Measurements from ENCODE around the gene WDSUB1.

DNA sequence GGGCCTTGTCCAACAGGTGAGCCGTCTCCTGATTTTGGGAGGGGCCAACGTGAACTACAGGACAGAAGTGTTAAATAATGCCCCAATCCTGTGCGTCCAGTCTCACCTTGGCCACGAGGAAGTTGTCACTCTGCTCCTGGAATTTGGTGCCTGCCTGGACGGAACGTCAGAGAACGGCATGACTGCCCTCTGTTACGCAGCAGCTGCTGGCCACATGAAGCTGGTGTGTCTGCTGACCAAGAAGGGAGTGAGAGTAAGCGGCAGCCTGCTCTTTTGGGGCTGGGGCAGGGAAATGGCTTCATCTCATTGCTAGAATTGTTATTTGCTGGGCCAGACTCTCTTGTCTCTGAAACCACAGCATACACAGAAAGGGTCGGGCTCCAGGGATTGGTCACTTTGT is 92.3 kb downstream of the WDSUB1 start:
- TF ChIP-seq, protein P1, sequence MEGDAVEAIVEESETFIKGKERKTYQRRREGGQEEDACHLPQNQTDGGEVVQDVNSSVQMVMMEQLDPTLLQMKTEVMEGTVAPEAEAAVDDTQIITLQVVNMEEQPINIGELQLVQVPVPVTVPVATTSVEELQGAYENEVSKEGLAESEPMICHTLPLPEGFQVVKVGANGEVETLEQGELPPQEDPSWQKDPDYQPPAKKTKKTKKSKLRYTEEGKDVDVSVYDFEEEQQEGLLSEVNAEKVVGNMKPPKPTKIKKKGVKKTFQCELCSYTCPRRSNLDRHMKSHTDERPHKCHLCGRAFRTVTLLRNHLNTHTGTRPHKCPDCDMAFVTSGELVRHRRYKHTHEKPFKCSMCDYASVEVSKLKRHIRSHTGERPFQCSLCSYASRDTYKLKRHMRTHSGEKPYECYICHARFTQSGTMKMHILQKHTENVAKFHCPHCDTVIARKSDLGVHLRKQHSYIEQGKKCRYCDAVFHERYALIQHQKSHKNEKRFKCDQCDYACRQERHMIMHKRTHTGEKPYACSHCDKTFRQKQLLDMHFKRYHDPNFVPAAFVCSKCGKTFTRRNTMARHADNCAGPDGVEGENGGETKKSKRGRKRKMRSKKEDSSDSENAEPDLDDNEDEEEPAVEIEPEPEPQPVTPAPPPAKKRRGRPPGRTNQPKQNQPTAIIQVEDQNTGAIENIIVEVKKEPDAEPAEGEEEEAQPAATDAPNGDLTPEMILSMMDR (IDR thresholded peaks at IDR 0.05), result no peak
- TF ChIP-seq POLR2A (IDR thresholded peaks at IDR 0.05) (no peak), EP300 (IDR thresholded peaks at IDR 0.05) (no peak)
